ENCODE measurements around the gene SPTBN1.

Gene SPTBN1

DNA sequence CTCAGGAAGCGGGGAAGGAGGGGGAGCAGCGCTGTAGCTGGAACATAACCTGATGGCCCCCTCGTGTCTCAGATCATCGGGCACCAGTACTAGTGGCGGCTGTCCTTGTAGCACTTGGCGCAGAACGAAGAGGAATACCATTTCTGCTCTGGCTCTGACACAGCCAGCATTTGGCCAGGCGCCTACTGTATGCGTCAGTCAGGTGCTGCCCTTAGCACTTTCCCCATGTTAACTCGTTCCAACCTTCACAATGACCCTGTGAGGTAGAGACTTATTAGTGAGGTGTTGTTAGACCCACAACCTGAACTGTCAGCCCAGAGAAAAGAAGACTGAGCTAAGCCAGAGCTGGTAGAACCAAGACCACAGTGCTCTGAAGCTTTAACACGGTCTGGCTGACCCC is 219.6 kb downstream of the SPTBN1 start:
- Histone ChIP-seq H3F3A (ENCODE audit: low read depth) (no peaks in the 10 kb centered on the region), H3K4me3 (ENCODE audit: low read length, poor library complexity, severe bottlenecking) (no peak overlapping the region), H2AFZ (ENCODE audit: low read length) (no peak overlapping the region), H3K36me3 (ENCODE audit: insufficient read depth, low read length) (no peaks in the 10 kb centered on the region), H4K20me1 (ENCODE audit: insufficient read depth, low read length, poor library complexity, severe bottlenecking) (no peaks in the 10 kb centered on the region), H3K4me1 (ENCODE audit: insufficient read depth, low read length, poor library complexity, severe bottlenecking) (peaks cover 29% of the 10 kb centered on the region), H3K9me2 (replicated peaks; ENCODE audit: low read depth, low read length) (no peaks in the 10 kb centered on the region), H3K9ac (ENCODE audit: low read depth, low read length, poor library complexity, severe bottlenecking) (no peak overlapping the region), H3K9me3 (ENCODE audit: insufficient read depth, low read depth, low read length) (no peaks in the 10 kb centered on the region), H3K4me2 (ENCODE audit: low read depth, low read length, poor library complexity, severe bottlenecking) (no peak overlapping the region), H3K27me3 (ENCODE audit: insufficient read depth, low read length, poor library complexity, severe bottlenecking) (no peaks in the 10 kb centered on the region), H3K79me2 (ENCODE audit: insufficient read depth, low read length) (no peaks in the 10 kb centered on the region)
- no peak for TF ChIP-seq EZH2phosphoT487 (IDR thresholded peaks at IDR 0.05; ENCODE audit: borderline replicate concordance)

DNA sequence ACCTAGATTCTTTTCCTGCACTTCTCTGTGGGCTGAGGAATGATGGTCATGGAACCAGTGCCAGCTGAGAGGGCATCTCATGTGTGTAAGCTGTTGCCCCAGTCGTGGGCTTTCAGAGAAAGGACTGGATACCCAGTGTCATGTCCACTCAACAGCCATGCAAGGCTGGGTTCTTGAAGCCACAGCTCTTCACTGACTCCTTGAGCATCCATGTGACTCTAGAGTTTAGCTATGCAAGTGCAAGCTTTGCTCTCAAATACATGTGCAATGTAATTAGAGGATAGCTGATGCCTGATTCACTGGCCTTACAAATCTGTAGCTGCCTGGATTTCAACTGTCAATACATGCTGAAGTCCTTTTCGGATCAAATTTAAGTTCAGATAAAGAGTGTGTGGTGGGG is 220.5 kb downstream of the SPTBN1 start:
- no peaks in the 10 kb centered on the region for H3K36me3 ChIP-seq (ENCODE audit: insufficient read depth, low read length)
- H3K4me2 ChIP-seq (ENCODE audit: low read depth, low read length, poor library complexity, severe bottlenecking), result no peak overlapping the region

DNA sequence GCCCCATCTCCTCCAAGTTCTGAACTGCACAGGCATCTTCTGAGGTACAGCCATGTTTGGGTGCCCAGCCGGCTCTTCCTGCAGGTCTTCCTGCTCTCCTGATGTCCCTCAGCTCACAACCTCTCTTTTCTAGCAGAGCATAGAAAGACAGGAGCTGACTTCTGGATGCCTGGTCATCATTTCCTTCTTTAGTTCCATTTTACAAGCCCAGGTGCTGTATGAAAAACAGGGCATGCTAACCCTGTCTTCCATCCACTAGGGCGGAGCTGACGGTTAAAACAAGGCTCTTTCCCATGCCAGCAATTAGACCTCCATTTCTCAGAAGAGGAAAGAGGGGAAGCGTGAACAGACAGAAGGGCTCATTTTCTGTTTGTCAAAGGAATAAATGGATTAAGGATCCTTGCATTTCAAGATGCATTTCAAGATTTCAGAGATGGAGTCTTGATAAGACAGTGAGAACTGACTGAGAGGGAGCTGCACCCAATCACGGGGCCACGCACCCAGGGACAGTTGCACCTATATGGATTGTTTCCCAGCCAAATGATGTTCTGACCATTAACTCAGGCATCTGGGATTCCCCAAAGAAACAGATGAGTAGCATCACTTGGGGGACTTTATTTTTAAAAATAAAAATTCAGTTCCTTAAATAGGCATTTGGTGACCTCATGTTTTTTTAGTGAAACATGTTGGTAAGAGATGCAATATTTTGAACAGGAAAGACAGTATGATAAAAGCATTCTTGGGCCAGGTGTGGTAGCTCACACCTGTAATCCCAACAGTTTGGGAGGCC is 221.5 kb downstream of the SPTBN1 start:
- TF ChIP-seq, protein P1, sequence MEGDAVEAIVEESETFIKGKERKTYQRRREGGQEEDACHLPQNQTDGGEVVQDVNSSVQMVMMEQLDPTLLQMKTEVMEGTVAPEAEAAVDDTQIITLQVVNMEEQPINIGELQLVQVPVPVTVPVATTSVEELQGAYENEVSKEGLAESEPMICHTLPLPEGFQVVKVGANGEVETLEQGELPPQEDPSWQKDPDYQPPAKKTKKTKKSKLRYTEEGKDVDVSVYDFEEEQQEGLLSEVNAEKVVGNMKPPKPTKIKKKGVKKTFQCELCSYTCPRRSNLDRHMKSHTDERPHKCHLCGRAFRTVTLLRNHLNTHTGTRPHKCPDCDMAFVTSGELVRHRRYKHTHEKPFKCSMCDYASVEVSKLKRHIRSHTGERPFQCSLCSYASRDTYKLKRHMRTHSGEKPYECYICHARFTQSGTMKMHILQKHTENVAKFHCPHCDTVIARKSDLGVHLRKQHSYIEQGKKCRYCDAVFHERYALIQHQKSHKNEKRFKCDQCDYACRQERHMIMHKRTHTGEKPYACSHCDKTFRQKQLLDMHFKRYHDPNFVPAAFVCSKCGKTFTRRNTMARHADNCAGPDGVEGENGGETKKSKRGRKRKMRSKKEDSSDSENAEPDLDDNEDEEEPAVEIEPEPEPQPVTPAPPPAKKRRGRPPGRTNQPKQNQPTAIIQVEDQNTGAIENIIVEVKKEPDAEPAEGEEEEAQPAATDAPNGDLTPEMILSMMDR (conservative IDR thresholded peaks at IDR 0.05; ENCODE audit: low read length), result no peak
- TF ChIP-seq EZH2phosphoT487 (IDR thresholded peaks at IDR 0.05; ENCODE audit: borderline replicate concordance), result no peak
- no peaks in the 10 kb centered on the region for H3K79me2 ChIP-seq (ENCODE audit: insufficient read depth, low read length)
- no peak overlapping the region for H3K9ac ChIP-seq (ENCODE audit: low read depth, low read length, poor library complexity, severe bottlenecking)
- peaks cover 30% of the 10 kb centered on the region for H3K4me1 ChIP-seq (ENCODE audit: insufficient read depth, low read length, poor library complexity, severe bottlenecking)
- no peaks in the 10 kb centered on the region for H4K20me1 ChIP-seq (ENCODE audit: insufficient read depth, low read length, poor library complexity, severe bottlenecking)
- no peak overlapping the region for H2AFZ ChIP-seq (ENCODE audit: low read length)
- no peaks in the 10 kb centered on the region for H3K9me2 ChIP-seq (replicated peaks; ENCODE audit: low read depth, low read length)
- no peaks in the 10 kb centered on the region for H3K36me3 ChIP-seq (ENCODE audit: insufficient read depth, low read length)
- H3K4me2 ChIP-seq (ENCODE audit: low read depth, low read length, poor library complexity, severe bottlenecking), result no peak overlapping the region
- no peaks in the 10 kb centered on the region for H3K27me3 ChIP-seq (ENCODE audit: insufficient read depth, low read length, poor library complexity, severe bottlenecking)
- no peaks in the 10 kb centered on the region for H3F3A ChIP-seq (ENCODE audit: low read depth)
- H3K4me3 ChIP-seq (ENCODE audit: low read length, poor library complexity, severe bottlenecking), result no peak overlapping the region
- no peaks in the 10 kb centered on the region for H3K9me3 ChIP-seq (ENCODE audit: insufficient read depth, low read depth, low read length)

More for the DNA sequence above, 220.5 kb downstream of the SPTBN1 start:
- Histone ChIP-seq H3K79me2 (ENCODE audit: insufficient read depth, low read length) (no peaks in the 10 kb centered on the region), H3K9me3 (ENCODE audit: insufficient read depth, low read depth, low read length) (no peaks in the 10 kb centered on the region), H3K27me3 (ENCODE audit: insufficient read depth, low read length, poor library complexity, severe bottlenecking) (no peaks in the 10 kb centered on the region), H4K20me1 (ENCODE audit: insufficient read depth, low read length, poor library complexity, severe bottlenecking) (no peaks in the 10 kb centered on the region), H3K4me1 (ENCODE audit: insufficient read depth, low read length, poor library complexity, severe bottlenecking) (peaks cover 30% of the 10 kb centered on the region), H2AFZ (ENCODE audit: low read length) (no peak overlapping the region), H3K4me3 (ENCODE audit: low read length, poor library complexity, severe bottlenecking) (no peak overlapping the region), H3K9ac (ENCODE audit: low read depth, low read length, poor library complexity, severe bottlenecking) (no peak overlapping the region), H3K9me2 (replicated peaks; ENCODE audit: low read depth, low read length) (no peaks in the 10 kb centered on the region), H3F3A (ENCODE audit: low read depth) (no peaks in the 10 kb centered on the region)
- TF ChIP-seq, protein P1 (conservative IDR thresholded peaks at IDR 0.05; ENCODE audit: low read length), result no peak
- TF ChIP-seq EZH2phosphoT487 (IDR thresholded peaks at IDR 0.05; ENCODE audit: borderline replicate concordance), result no peak

DNA sequence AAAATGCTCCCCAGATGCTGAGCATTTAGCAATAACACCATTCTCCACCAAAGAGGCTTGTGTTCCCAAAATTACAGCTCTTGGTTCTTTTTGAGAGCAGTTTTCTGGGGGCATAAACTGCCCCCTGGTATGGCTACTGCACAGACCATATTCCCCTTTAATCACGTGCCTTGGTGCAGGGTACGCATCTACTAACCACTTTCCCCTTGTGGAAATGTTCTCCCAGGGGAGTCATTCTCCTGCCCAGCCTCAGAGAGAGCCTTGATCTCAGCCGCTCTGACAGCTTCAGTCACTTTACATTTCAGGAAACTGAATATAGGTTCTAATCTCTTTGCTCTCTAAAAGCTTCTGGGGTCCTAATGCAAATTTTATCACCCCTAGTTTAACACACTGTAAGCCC is 222.6 kb downstream of the SPTBN1 start:
- H2AFZ ChIP-seq (ENCODE audit: low read length), result no peak overlapping the region
- H3K9me3 ChIP-seq (ENCODE audit: insufficient read depth, low read depth, low read length), result no peaks in the 10 kb centered on the region
- H3K9ac ChIP-seq (ENCODE audit: low read depth, low read length, poor library complexity, severe bottlenecking), result no peak overlapping the region
- no peak overlapping the region for H3K4me3 ChIP-seq (ENCODE audit: low read length, poor library complexity, severe bottlenecking)
- H3K36me3 ChIP-seq (ENCODE audit: insufficient read depth, low read length), result no peaks in the 10 kb centered on the region
- H3K9me2 ChIP-seq (replicated peaks; ENCODE audit: low read depth, low read length), result no peaks in the 10 kb centered on the region
- H3F3A ChIP-seq (ENCODE audit: low read depth), result no peaks in the 10 kb centered on the region
- no peaks in the 10 kb centered on the region for H3K27me3 ChIP-seq (ENCODE audit: insufficient read depth, low read length, poor library complexity, severe bottlenecking)
- no peaks in the 10 kb centered on the region for H4K20me1 ChIP-seq (ENCODE audit: insufficient read depth, low read length, poor library complexity, severe bottlenecking)
- peak overlapping the region; percentile 29 for H3K4me2 ChIP-seq (ENCODE audit: low read depth, low read length, poor library complexity, severe bottlenecking)
- peaks cover 30% of the 10 kb centered on the region for H3K4me1 ChIP-seq (ENCODE audit: insufficient read depth, low read length, poor library complexity, severe bottlenecking)
- no peak for TF ChIP-seq EZH2phosphoT487 (IDR thresholded peaks at IDR 0.05; ENCODE audit: borderline replicate concordance)
- TF ChIP-seq, protein P1 (conservative IDR thresholded peaks at IDR 0.05; ENCODE audit: low read length), result no peak
- no peaks in the 10 kb centered on the region for H3K79me2 ChIP-seq (ENCODE audit: insufficient read depth, low read length)
